ENCODE results near the gene PDLIM3.

Gene PDLIM3

GRCh38 chr4:185564349-185564748 lies 29.0 kb upstream of the PDLIM3 start (continued):
- TF ChIP-seq PATZ1 (tag by site-specific recombination; IDR thresholded peaks at IDR 0.05) (no peak), ZNF223 (tag by site-specific recombination; IDR thresholded peaks at IDR 0.05) (no peak), ZNF48 (tag by site-specific recombination; IDR thresholded peaks at IDR 0.05) (no peak), ZNF221 (tag by site-specific recombination; IDR thresholded peaks at IDR 0.05; ENCODE audit: borderline replicate concordance) (no peak), ZNF398 (tag by site-specific recombination; IDR thresholded peaks at IDR 0.05) (no peak)

- no peak for TF ChIP-seq ZNF341 (tag by site-specific recombination; IDR thresholded peaks at IDR 0.05; ENCODE audit: low read depth)
- TF ChIP-seq ZNF639 (tag by site-specific recombination; IDR thresholded peaks at IDR 0.05) = no peak
- TF ChIP-seq ZNF624 (tag by site-specific recombination; IDR thresholded peaks at IDR 0.05) = no peak
- no peak for TF ChIP-seq ZBTB21 (tag by site-specific recombination; IDR thresholded peaks at IDR 0.05)
- TF ChIP-seq ZNF776 (tag by site-specific recombination; IDR thresholded peaks at IDR 0.05; ENCODE audit: borderline replicate concordance) = no peak
- TF ChIP-seq SP7 (tag by site-specific recombination; IDR thresholded peaks at IDR 0.05) = no peak
- TF ChIP-seq BCL11A (tag by site-specific recombination; IDR thresholded peaks at IDR 0.05; ENCODE audit: low read depth) = no peak
- no peak for TF ChIP-seq ZNF843 (tag by site-specific recombination; IDR thresholded peaks at IDR 0.05)
- TF ChIP-seq SCRT2 (tag by site-specific recombination; IDR thresholded peaks at IDR 0.05) = no peak
- TF ChIP-seq ZNF239 (tag by site-specific recombination; IDR thresholded peaks at IDR 0.05) = no peak
- TF ChIP-seq ZNF10 (tag by site-specific recombination; IDR thresholded peaks at IDR 0.05) = no peak
- TF ChIP-seq ZNF449 (tag by site-specific recombination; IDR thresholded peaks at IDR 0.05) = no peak
- no peak for TF ChIP-seq ZNF248 (tag by site-specific recombination; IDR thresholded peaks at IDR 0.05)
- TF ChIP-seq KLF1 (tag by site-specific recombination; IDR thresholded peaks at IDR 0.05) = no peak
- TF ChIP-seq ZNF707 (tag by site-specific recombination; IDR thresholded peaks at IDR 0.05) = no peak
- TF ChIP-seq ZFHX2 (tag by site-specific recombination; conservative IDR thresholded peaks at IDR 0.05) = no peak
- no peak for TF ChIP-seq KLF17 (tag by site-specific recombination; IDR thresholded peaks at IDR 0.05)
- Histone ChIP-seq H3K9me3 (ENCODE audit: control insufficient read depth, insufficient read depth, low read depth, low read length) (no peaks in the 10 kb centered on the region), H3K36me3 (ENCODE audit: control insufficient read depth in 2 of 2, insufficient read depth in 1 of 2, low read length in 2 of 2) (no peaks in the 10 kb centered on the region), H3K4me1 (ENCODE audit: control insufficient read depth, insufficient read depth, low read length) (no peaks in the 10 kb centered on the region), H3K4me3 (ENCODE audit: low read depth, low read length) (no peak overlapping the region), H3K27ac (ENCODE audit: extremely low read depth, low read depth, low read length) (no peak overlapping the region)
- CTCF ChIA-PET = no interaction called here
- POLR2A ChIA-PET = no interaction called here
These were observed 27.2 kb upstream of the PDLIM3 start for GRCh38 chr4:185562531-185562930.

Measured in HEK293 (cell line).